Activated CD8-positive, alpha-beta T cell treated with anti-CD3 and anti-CD28 coated beads for 36 hours (primary cell): ENCODE results near the gene RCAN1. TPM values are rescaled to one million over a fixed set of nuclear protein-coding genes. Genes with fewer than 3 reads are reported as not detected.

Source experiments
- ATAC-seq: fragments of 200-7000 bp; cut with Tn5 transposase; one replicate; pipeline ENCODE4 v1.10.0; 2021; ENCODE audit warnings: mild to moderate bottlenecking, moderate library complexity
- CTCF ChIA-PET: fragments of 350-600 bp; sonication (Branson Sonifier 250); formaldehyde crosslinking; loops from one replicate; lab custom pipeline; 2021; ENCODE audit warnings: antibody characterized with exemption; lab: Charles Lee
- POLR2A ChIA-PET: fragments of 350-600 bp; sonication (Branson Sonifier 250); formaldehyde crosslinking; loops from one replicate; lab custom pipeline; 2021; ENCODE audit warnings: antibody characterized with exemption; lab: Charles Lee
- DNase-seq: peaks from one replicate; pipeline ENCODE4 v3.0.0-alpha.2; 2020
- H3K27ac Mint-ChIP-seq: one replicate; pipeline ENCODE4 v1.8.0; 2021; ENCODE audit warnings: mild to moderate bottlenecking, mixed read lengths
- H3K27me3 Mint-ChIP-seq: one replicate; pipeline ENCODE4 v1.8.0; 2021; ENCODE audit warnings: mixed read lengths
- H3K36me3 Mint-ChIP-seq: one replicate; pipeline ENCODE4 v1.8.0; 2021; ENCODE audit warnings: low read depth, mixed read lengths
- H3K4me1 Mint-ChIP-seq: one replicate; pipeline ENCODE4 v1.8.0; 2021; ENCODE audit warnings: low read depth, mixed read lengths
- H3K4me3 Mint-ChIP-seq: one replicate; pipeline ENCODE4 v1.8.0; 2021; ENCODE audit warnings: mild to moderate bottlenecking, moderate library complexity, mixed read lengths
- H3K9me3 Mint-ChIP-seq: one replicate; pipeline ENCODE4 v1.8.0; 2021; ENCODE audit warnings: mixed read lengths
- CTCF ChIP-seq: fragments of 200-600 bp; IDR thresholded peaks from one replicate; pipeline ENCODE4 v1.8.0; 2022; ENCODE audit warnings: antibody characterized with exemption, mild to moderate bottlenecking
- intact Hi-C: fragments of 100-400 bp; cut with micrococcal nuclease; formaldehyde crosslinking; loops from one replicate; pipeline ENCODE4 v1.10.0; 2022
- total RNA-seq, 2 experiments: library from RNA; stranded (reverse); gene quantifications; one replicate each; pipeline ENCODE4 v1.2.3, GENCODE V29; 2021

Gene RCAN1
- total RNA-seq, 2 experiments from 2014 or later, result 6.1 to 7.8 TPM

GRCh38 chr21:34618941-34619340 is 4.0 kb upstream of the RCAN1 start:
- Mint-ChIP-seq H3K4me3 (no peak overlapping the region), H3K9me3 (no peaks in the 10 kb centered on the region), H3K27ac (no peak overlapping the region), H3K27me3 (peaks cover 5% of the 10 kb centered on the region), H3K36me3 (no peaks in the 10 kb centered on the region), H3K4me1 (peaks cover 3% of the 10 kb centered on the region)
- ATAC-seq, result no peak
- no peak for DNase-seq
- TF ChIP-seq CTCF, result no peak
- ChIA-PET POLR2A (interaction anchor here (1.2 kb wide), 1 partner anchor 10 kb away, joined by 3 read pairs; no protein-coding TSS in a partner anchor), CTCF (interaction anchor here (0.9 to 1.5 kb wide), 6 partner anchors 8 to 109 kb away, joined by 4 to 10 read pairs (median 4); no protein-coding TSS in a partner anchor)
- intact Hi-C loops, result loop anchor here (10.0 kb wide), 1 partner anchor 704 kb away; the partner anchor contains the start of gene ATP5PO

GRCh38 chr21:34617753-34618339 is 2.9 kb upstream of the RCAN1 start:
- DNase-seq (no peak), ATAC-seq (no peak)
- Mint-ChIP-seq H3K4me3 (no peak overlapping the region), H3K4me1 (peaks cover 12% of the 10 kb centered on the region), H3K27me3 (peaks cover 5% of the 10 kb centered on the region), H3K27ac (no peak overlapping the region), H3K9me3 (no peaks in the 10 kb centered on the region), H3K36me3 (no peaks in the 10 kb centered on the region)
- intact Hi-C loops, result loop anchor here (10.0 kb wide), 1 partner anchor 703 kb away; the partner anchor contains the start of gene ATP5PO
- ChIA-PET POLR2A (interaction anchor here (1.2 kb wide), 1 partner anchor 9 kb away, joined by 3 read pairs; no protein-coding TSS in a partner anchor), CTCF (interaction anchor here (0.9 to 1.5 kb wide), 5 partner anchors 12 to 107 kb away, joined by 4 to 10 read pairs (median 5); no protein-coding TSS in a partner anchor)
- TF ChIP-seq CTCF, result no peak

GRCh38 chr21:34615487-34615814 is 538 bp upstream of the RCAN1 start:
- POLR2A ChIA-PET, result interaction anchor here (0.5 kb wide), 1 partner anchor 9 kb away, joined by 3 read pairs; no protein-coding TSS in a partner anchor
- Mint-ChIP-seq H3K9me3 (no peaks in the 10 kb centered on the region), H3K27ac (peak overlapping the region; percentile 85), H3K4me3 (peak overlapping the region; percentile 84), H3K36me3 (no peaks in the 10 kb centered on the region), H3K4me1 (peaks cover 17% of the 10 kb centered on the region), H3K27me3 (no peaks in the 10 kb centered on the region)
- CTCF ChIA-PET, result interaction anchor here (1.6 to 2.0 kb wide), 4 partner anchors 12 to 104 kb away, joined by 3 to 9 read pairs (median 6); no protein-coding TSS in a partner anchor
- DNase-seq, result no peak
- TF ChIP-seq CTCF, result no peak
- intact Hi-C loops, result loop anchor here (10.0 kb wide), 1 partner anchor 701 kb away; the partner anchor contains the start of gene ATP5PO
- peak; percentile 11 for ATAC-seq

GRCh38 chr21:34613679-34614627 is 960 bp downstream of the RCAN1 start:
- CTCF ChIA-PET, result interaction anchor here (1.3 to 3.1 kb wide), 5 partner anchors 8 to 248 kb away, joined by 3 to 37 read pairs (median 5); no protein-coding TSS in a partner anchor
- TF ChIP-seq CTCF, result no peak
- Mint-ChIP-seq H3K27ac (peak overlapping the region; percentile 19), H3K9me3 (no peaks in the 10 kb centered on the region), H3K4me3 (peak overlapping the region; percentile 82), H3K27me3 (no peaks in the 10 kb centered on the region), H3K36me3 (no peaks in the 10 kb centered on the region), H3K4me1 (peaks cover 17% of the 10 kb centered on the region)
- intact Hi-C loops, result loop anchor here (10.0 kb wide), 1 partner anchor 699 kb away; the partner anchor contains the start of gene ATP5PO
- DNase-seq (peak; percentile 27), ATAC-seq (no peak)
- POLR2A ChIA-PET, result interaction anchor here (0.7 to 1.4 kb wide), 2 partner anchors 9 kb away, joined by 3 to 5 read pairs; no protein-coding TSS in a partner anchor
